K562 (cell line): Measurements from ENCODE around the gene GABRG2.

Source experiments
- EZH2 ChIP-seq: IDR thresholded peaks from 2 replicates; pipeline ENCODE4 v1.6.1; 2012; ENCODE audit warnings: low read depth, mild to moderate bottlenecking, inconsistent platforms, low read length, borderline replicate concordance
- FOS ChIP-seq: IDR thresholded peaks from 3 replicates; pipeline ENCODE4 v1.6.1; 2011; ENCODE audit not compliant: insufficient read length; ENCODE audit errors: extremely low read depth
- POLR2A ChIP-seq: fragments of 450-650 bp; conservative IDR thresholded peaks from 2 replicates; pipeline ENCODE4 v1.6.1; 2016
- SMARCC2 ChIP-seq: fragments of 450-650 bp; IDR thresholded peaks from 2 replicates; pipeline ENCODE4 v1.6.1; 2017; ENCODE audit warnings: antibody characterized with exemption, moderate library complexity, mild to moderate bottlenecking, low read depth
- SP2 ChIP-seq: IDR thresholded peaks from 2 replicates; pipeline ENCODE4 v1.6.1; 2011; ENCODE audit warnings: mild to moderate bottlenecking, low read depth, low read length, moderate library complexity; ENCODE audit not compliant: poor library complexity, severe bottlenecking; ENCODE audit errors: extremely low read depth
- SRSF1 ChIP-seq: fragments of 200-400 bp; formaldehyde crosslinking; IDR thresholded peaks from 2 replicates; pipeline ENCODE4 v1.6.1; 2017; ENCODE audit warnings: mild to moderate bottlenecking, low read depth, low read length, moderate library complexity
- ZNF23 ChIP-seq: fragments of 250-450 bp; sonication (Bioruptor Pico); IDR thresholded peaks from 2 replicates; pipeline ENCODE4 v1.4.0; 2020; ENCODE audit warnings: mild to moderate bottlenecking
- TF ChIP-seq, protein P1 (sequence below): conservative IDR thresholded peaks from 2 replicates; pipeline ENCODE4 v1.6.1; 2011; ENCODE audit warnings: low read depth, mild to moderate bottlenecking, low read length; ENCODE audit not compliant: control insufficient read depth
- TF ChIP-seq, protein P2 (sequence below), 3 experiments: IDR thresholded peaks in 2 of 3; conservative IDR thresholded peaks in 1 of 3; 2 replicates each; pipeline ENCODE4 v1.5.1; 2011 to 2012; ENCODE audit warnings: low read length in 3 of 3, mild to moderate bottlenecking in 3 of 3, control low read depth in 2 of 3, improper control_type of control experiment in 1 of 3, inconsistent platforms in 1 of 3, low read depth in 1 of 3, mixed read lengths in 1 of 3, moderate library complexity in 1 of 3; ENCODE audit not compliant: insufficient read depth in 2 of 3
- TF ChIP-seq, protein P3 (sequence below): sonication (generic); formaldehyde crosslinking; IDR thresholded peaks from 2 replicates; pipeline ENCODE4 v1.8.0; 2022; ENCODE audit warnings: mild to moderate bottlenecking, missing genetic modification reagents
- TF ChIP-seq, protein P4 (sequence below): fragments of 200-600 bp; sonication (generic); IDR thresholded peaks from one replicate; pipeline ENCODE4 v1.6.1; 2012; ENCODE audit warnings: mild to moderate bottlenecking, low read depth, low read length, inconsistent platforms
- TF ChIP-seq, protein P5 (sequence below): sonication (generic); formaldehyde crosslinking; IDR thresholded peaks from 2 replicates; pipeline ENCODE4 v1.8.0; 2023; ENCODE audit warnings: mild to moderate bottlenecking, missing genetic modification reagents

DNA sequence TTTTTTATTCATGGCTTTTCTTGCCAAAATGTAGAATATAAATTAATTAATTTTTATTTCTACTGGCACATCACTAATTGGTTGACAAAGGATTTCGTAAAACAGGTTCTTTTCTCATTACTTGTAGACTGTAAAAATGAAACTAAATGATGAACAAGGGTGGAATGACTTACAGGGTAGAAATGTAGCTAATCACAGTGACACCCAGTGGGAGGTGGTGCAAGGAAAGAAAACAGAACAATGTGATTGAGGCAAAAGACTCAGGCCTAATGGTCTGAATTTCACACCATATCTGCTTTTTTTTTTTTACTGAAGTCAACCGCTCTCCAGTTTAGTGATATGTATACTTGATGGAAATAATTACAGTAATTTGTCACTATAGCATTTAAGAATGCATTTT is 28.9 kb downstream of the GABRG2 start:
- TF ChIP-seq, protein P1, sequence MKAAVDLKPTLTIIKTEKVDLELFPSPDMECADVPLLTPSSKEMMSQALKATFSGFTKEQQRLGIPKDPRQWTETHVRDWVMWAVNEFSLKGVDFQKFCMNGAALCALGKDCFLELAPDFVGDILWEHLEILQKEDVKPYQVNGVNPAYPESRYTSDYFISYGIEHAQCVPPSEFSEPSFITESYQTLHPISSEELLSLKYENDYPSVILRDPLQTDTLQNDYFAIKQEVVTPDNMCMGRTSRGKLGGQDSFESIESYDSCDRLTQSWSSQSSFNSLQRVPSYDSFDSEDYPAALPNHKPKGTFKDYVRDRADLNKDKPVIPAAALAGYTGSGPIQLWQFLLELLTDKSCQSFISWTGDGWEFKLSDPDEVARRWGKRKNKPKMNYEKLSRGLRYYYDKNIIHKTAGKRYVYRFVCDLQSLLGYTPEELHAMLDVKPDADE, result no peak
- TF ChIP-seq SP2 (no peak), ZNF23 (CRISPR knock-in tag) (no peak), SRSF1 (no peak), EZH2 (no peak), SMARCC2 (no peak), FOS (no peak), POLR2A (no peak)
- TF ChIP-seq, protein P2, sequence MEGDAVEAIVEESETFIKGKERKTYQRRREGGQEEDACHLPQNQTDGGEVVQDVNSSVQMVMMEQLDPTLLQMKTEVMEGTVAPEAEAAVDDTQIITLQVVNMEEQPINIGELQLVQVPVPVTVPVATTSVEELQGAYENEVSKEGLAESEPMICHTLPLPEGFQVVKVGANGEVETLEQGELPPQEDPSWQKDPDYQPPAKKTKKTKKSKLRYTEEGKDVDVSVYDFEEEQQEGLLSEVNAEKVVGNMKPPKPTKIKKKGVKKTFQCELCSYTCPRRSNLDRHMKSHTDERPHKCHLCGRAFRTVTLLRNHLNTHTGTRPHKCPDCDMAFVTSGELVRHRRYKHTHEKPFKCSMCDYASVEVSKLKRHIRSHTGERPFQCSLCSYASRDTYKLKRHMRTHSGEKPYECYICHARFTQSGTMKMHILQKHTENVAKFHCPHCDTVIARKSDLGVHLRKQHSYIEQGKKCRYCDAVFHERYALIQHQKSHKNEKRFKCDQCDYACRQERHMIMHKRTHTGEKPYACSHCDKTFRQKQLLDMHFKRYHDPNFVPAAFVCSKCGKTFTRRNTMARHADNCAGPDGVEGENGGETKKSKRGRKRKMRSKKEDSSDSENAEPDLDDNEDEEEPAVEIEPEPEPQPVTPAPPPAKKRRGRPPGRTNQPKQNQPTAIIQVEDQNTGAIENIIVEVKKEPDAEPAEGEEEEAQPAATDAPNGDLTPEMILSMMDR (IDR thresholded peaks at IDR 0.05 in 2 of 3, conservative IDR thresholded peaks at IDR 0.05 in 1 of 3; ENCODE audit: insufficient read depth in 2 of 3, low read depth in 1 of 3, low read length in 3 of 3), result no peak
- TF ChIP-seq, protein P3, sequence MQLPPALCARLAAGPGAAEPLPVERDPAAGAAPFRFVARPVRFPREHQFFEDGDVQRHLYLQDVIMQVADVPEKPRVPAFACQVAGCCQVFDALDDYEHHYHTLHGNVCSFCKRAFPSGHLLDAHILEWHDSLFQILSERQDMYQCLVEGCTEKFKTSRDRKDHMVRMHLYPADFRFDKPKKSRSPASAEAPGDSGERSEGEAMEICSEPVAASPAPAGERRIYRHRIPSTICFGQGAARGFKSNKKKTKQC (CRISPR knock-in tag), result no peak
- TF ChIP-seq, protein P4, sequence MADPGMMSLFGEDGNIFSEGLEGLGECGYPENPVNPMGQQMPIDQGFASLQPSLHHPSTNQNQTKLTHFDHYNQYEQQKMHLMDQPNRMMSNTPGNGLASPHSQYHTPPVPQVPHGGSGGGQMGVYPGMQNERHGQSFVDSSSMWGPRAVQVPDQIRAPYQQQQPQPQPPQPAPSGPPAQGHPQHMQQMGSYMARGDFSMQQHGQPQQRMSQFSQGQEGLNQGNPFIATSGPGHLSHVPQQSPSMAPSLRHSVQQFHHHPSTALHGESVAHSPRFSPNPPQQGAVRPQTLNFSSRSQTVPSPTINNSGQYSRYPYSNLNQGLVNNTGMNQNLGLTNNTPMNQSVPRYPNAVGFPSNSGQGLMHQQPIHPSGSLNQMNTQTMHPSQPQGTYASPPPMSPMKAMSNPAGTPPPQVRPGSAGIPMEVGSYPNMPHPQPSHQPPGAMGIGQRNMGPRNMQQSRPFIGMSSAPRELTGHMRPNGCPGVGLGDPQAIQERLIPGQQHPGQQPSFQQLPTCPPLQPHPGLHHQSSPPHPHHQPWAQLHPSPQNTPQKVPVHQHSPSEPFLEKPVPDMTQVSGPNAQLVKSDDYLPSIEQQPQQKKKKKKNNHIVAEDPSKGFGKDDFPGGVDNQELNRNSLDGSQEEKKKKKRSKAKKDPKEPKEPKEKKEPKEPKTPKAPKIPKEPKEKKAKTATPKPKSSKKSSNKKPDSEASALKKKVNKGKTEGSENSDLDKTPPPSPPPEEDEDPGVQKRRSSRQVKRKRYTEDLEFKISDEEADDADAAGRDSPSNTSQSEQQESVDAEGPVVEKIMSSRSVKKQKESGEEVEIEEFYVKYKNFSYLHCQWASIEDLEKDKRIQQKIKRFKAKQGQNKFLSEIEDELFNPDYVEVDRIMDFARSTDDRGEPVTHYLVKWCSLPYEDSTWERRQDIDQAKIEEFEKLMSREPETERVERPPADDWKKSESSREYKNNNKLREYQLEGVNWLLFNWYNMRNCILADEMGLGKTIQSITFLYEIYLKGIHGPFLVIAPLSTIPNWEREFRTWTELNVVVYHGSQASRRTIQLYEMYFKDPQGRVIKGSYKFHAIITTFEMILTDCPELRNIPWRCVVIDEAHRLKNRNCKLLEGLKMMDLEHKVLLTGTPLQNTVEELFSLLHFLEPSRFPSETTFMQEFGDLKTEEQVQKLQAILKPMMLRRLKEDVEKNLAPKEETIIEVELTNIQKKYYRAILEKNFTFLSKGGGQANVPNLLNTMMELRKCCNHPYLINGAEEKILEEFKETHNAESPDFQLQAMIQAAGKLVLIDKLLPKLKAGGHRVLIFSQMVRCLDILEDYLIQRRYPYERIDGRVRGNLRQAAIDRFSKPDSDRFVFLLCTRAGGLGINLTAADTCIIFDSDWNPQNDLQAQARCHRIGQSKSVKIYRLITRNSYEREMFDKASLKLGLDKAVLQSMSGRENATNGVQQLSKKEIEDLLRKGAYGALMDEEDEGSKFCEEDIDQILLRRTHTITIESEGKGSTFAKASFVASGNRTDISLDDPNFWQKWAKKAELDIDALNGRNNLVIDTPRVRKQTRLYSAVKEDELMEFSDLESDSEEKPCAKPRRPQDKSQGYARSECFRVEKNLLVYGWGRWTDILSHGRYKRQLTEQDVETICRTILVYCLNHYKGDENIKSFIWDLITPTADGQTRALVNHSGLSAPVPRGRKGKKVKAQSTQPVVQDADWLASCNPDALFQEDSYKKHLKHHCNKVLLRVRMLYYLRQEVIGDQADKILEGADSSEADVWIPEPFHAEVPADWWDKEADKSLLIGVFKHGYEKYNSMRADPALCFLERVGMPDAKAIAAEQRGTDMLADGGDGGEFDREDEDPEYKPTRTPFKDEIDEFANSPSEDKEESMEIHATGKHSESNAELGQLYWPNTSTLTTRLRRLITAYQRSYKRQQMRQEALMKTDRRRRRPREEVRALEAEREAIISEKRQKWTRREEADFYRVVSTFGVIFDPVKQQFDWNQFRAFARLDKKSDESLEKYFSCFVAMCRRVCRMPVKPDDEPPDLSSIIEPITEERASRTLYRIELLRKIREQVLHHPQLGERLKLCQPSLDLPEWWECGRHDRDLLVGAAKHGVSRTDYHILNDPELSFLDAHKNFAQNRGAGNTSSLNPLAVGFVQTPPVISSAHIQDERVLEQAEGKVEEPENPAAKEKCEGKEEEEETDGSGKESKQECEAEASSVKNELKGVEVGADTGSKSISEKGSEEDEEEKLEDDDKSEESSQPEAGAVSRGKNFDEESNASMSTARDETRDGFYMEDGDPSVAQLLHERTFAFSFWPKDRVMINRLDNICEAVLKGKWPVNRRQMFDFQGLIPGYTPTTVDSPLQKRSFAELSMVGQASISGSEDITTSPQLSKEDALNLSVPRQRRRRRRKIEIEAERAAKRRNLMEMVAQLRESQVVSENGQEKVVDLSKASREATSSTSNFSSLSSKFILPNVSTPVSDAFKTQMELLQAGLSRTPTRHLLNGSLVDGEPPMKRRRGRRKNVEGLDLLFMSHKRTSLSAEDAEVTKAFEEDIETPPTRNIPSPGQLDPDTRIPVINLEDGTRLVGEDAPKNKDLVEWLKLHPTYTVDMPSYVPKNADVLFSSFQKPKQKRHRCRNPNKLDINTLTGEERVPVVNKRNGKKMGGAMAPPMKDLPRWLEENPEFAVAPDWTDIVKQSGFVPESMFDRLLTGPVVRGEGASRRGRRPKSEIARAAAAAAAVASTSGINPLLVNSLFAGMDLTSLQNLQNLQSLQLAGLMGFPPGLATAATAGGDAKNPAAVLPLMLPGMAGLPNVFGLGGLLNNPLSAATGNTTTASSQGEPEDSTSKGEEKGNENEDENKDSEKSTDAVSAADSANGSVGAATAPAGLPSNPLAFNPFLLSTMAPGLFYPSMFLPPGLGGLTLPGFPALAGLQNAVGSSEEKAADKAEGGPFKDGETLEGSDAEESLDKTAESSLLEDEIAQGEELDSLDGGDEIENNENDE, result no peak
- TF ChIP-seq, protein P5, sequence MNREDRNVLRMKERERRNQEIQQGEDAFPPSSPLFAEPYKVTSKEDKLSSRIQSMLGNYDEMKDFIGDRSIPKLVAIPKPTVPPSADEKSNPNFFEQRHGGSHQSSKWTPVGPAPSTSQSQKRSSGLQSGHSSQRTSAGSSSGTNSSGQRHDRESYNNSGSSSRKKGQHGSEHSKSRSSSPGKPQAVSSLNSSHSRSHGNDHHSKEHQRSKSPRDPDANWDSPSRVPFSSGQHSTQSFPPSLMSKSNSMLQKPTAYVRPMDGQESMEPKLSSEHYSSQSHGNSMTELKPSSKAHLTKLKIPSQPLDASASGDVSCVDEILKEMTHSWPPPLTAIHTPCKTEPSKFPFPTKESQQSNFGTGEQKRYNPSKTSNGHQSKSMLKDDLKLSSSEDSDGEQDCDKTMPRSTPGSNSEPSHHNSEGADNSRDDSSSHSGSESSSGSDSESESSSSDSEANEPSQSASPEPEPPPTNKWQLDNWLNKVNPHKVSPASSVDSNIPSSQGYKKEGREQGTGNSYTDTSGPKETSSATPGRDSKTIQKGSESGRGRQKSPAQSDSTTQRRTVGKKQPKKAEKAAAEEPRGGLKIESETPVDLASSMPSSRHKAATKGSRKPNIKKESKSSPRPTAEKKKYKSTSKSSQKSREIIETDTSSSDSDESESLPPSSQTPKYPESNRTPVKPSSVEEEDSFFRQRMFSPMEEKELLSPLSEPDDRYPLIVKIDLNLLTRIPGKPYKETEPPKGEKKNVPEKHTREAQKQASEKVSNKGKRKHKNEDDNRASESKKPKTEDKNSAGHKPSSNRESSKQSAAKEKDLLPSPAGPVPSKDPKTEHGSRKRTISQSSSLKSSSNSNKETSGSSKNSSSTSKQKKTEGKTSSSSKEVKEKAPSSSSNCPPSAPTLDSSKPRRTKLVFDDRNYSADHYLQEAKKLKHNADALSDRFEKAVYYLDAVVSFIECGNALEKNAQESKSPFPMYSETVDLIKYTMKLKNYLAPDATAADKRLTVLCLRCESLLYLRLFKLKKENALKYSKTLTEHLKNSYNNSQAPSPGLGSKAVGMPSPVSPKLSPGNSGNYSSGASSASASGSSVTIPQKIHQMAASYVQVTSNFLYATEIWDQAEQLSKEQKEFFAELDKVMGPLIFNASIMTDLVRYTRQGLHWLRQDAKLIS, result no peak
